Lung (tissue), 16 donors: Measurements from ENCODE around the gene SLC2A9. TPM values are rescaled to one million over a fixed set of nuclear protein-coding genes. Genes with fewer than 3 reads are reported as not detected.
A peak's percentile ranks its signal among the peaks of the same experiment; 100 is the strongest.

Source experiments
- ATAC-seq: fragments of 200-7000 bp; cut with Tn5 transposase; one replicate; pipeline ENCODE4 v1.9.1; 2020; ENCODE audit warnings: moderate number of reproducible peaks; ENCODE audit not compliant: insufficient read depth, low FRiP score
- DNase-seq, 3 donors: peaks; one replicate each; pipeline ENCODE4 v3.0.0-alpha.2; 2013 to 2017
- H3K27ac ChIP-seq, 2 donors: one replicate each; pipeline ENCODE4 v1.5.1; 2013; ENCODE audit warnings: mild to moderate bottlenecking in 2 of 2, moderate library complexity in 2 of 2, control low read depth in 1 of 2, inconsistent platforms in 1 of 2, low read depth in 1 of 2, low read length in 1 of 2
- H3K27me3 ChIP-seq, 3 donors: one replicate each; pipeline ENCODE4 v1.5.1; 2013; ENCODE audit warnings: low read length in 2 of 3; ENCODE audit not compliant: control insufficient read depth in 3 of 3, insufficient read depth in 3 of 3
- H3K36me3 ChIP-seq, 4 donors: one replicate each; pipeline ENCODE4 v1.5.1; 2013; ENCODE audit warnings: low read length in 4 of 4, mild to moderate bottlenecking in 1 of 4, moderate library complexity in 1 of 4; ENCODE audit not compliant: control insufficient read depth in 4 of 4, insufficient read depth in 4 of 4
- H3K4me1 ChIP-seq, 5 donors: one replicate each; pipeline ENCODE4 v1.5.1; 2013; ENCODE audit warnings: low read length in 5 of 5, mild to moderate bottlenecking in 2 of 5, moderate library complexity in 1 of 5; ENCODE audit not compliant: control insufficient read depth in 5 of 5, insufficient read depth in 5 of 5
- H3K4me3 ChIP-seq: one replicate; pipeline ENCODE4 v1.5.1; 2013; ENCODE audit warnings: mild to moderate bottlenecking, control low read depth, moderate library complexity
- H3K9ac ChIP-seq, 2 donors: one replicate each; pipeline ENCODE4 v1.5.1; 2013; ENCODE audit warnings: low read length in 2 of 2, control low read depth in 1 of 2; ENCODE audit not compliant: insufficient read depth in 1 of 2
- H3K9me3 ChIP-seq, 4 donors: one replicate each; pipeline ENCODE4 v1.5.1; 2013; ENCODE audit warnings: low read length in 3 of 4, mild to moderate bottlenecking in 1 of 4, moderate library complexity in 1 of 4; ENCODE audit not compliant: control insufficient read depth in 4 of 4, insufficient read depth in 3 of 4
- WGBS, 2 donors: extraction: QIAGEN DNeasy Blood & Tissue Kit; methylation state at CpG; one replicate each; pipeline ENCODE4 v1.1.7; 2013; 5-methylcytosine and 5-hydroxymethylcytosine counted together
- long read RNA-seq, 5 donors: transcript quantifications; one replicate each; lab custom pipeline, GENCODE V29; 2026
- polyA plus RNA-seq, 2 donors: library from polyadenylated mRNA; stranded (reverse); fragments of 200-250 nt; gene quantifications; one replicate each; pipeline ENCODE4 v1.2.1, GENCODE V29; 2013
- total RNA-seq, 2 donors: library from RNA; depleted of rRNA in 1 of 2; stranded (reverse); fragments of >200 nt in 1 of 2; gene quantifications; one replicate each; pipeline ENCODE4 v1.2.1, GENCODE V29; 2014 to 2021
- TF ChIP-seq, protein P1 (sequence below): IDR thresholded peaks from 2 replicates; pipeline ENCODE4 v1.5.1; 2012; ENCODE audit warnings: mild to moderate bottlenecking; ENCODE audit errors: control extremely low read depth, extremely low read depth
- donor health status: control.
- donor health status: control.
- donor health status: Bipolar disorder and iron deficiency.
- donor health status: healthy.
- donor health status: DM: yes; HTN: yes; CAD: no.

The SLC2A9 gene
- total RNA-seq, result 10 to 100 TPM in 1 of 2 donors, 1 to 10 TPM in 1; 4.6 to 18.6 TPM
- polyA plus RNA-seq, result 10 to 100 TPM in 1 of 2 donors, 1 to 10 TPM in 1; 2.9 to 10.5 TPM
- long read RNA-seq, donor 1, result 0 reads
- long read RNA-seq, donor 2, result 0 reads
- long read RNA-seq, donor 3, partial matches to known transcripts, result 0 of 1 reads
- long read RNA-seq, donor 3, other reads (novel, unspliced or antisense), result 0 of 1 reads
- long read RNA-seq, donor 4, result 0 reads
- long read RNA-seq, donor 5, result 0 reads

- ATAC-seq (no peak), DNase-seq (peak in 2 of 3 donors; percentile 34 to 52)
- no peaks in the 10 kb centered on the region for H3K36me3 ChIP-seq
- no peak within 1 kb of the TSS for H3K4me3 ChIP-seq
- 53 to 62% methylated on average over 17 of the region's 17 CpGs for WGBS, 2 donors
- peaks cover 0 to 3% (median 0%) of the 10 kb centered on the region in 3 donors for H3K27me3 ChIP-seq
- TF ChIP-seq, protein P1, sequence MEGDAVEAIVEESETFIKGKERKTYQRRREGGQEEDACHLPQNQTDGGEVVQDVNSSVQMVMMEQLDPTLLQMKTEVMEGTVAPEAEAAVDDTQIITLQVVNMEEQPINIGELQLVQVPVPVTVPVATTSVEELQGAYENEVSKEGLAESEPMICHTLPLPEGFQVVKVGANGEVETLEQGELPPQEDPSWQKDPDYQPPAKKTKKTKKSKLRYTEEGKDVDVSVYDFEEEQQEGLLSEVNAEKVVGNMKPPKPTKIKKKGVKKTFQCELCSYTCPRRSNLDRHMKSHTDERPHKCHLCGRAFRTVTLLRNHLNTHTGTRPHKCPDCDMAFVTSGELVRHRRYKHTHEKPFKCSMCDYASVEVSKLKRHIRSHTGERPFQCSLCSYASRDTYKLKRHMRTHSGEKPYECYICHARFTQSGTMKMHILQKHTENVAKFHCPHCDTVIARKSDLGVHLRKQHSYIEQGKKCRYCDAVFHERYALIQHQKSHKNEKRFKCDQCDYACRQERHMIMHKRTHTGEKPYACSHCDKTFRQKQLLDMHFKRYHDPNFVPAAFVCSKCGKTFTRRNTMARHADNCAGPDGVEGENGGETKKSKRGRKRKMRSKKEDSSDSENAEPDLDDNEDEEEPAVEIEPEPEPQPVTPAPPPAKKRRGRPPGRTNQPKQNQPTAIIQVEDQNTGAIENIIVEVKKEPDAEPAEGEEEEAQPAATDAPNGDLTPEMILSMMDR, result no peak
- peak within 1 kb of the TSS in 1 of 2 donors; percentile 75 for H3K27ac ChIP-seq
- no peaks in the 10 kb centered on the region for H3K9me3 ChIP-seq
- H3K4me1 ChIP-seq, result peaks cover 0 to 24% (median 3%) of the 10 kb centered on the region in 5 donors
- no peak within 1 kb of the TSS for H3K9ac ChIP-seq
Observed at GRCh38 chr4:10020871-10021652, at the start of gene SLC2A9. SLC2A9 (minus strand) TSS chr4:10021497; CDS start chr4:10021429, 68 bp downstream.

- Histone ChIP-seq H3K9me3 (no peaks in the 10 kb centered on the region), H3K27ac (no peak overlapping the region), H3K4me1 (no peaks in the 10 kb centered on the region), H3K36me3 (peaks cover 0 to 21% (median 5%) of the 10 kb centered on the region in 4 donors), H3K4me3 (no peak overlapping the region), H3K27me3 (no peaks in the 10 kb centered on the region), H3K9ac (no peak overlapping the region)
- DNase-seq (no peak), ATAC-seq (no peak)
- 89 to 94% methylated on average over 12 of the region's 12 CpGs for WGBS, 2 donors
- TF ChIP-seq, protein P1, result no peak
Observed at GRCh38 chr4:10069075-10069642, 47.9 kb upstream of the SLC2A9 start.

DNA sequence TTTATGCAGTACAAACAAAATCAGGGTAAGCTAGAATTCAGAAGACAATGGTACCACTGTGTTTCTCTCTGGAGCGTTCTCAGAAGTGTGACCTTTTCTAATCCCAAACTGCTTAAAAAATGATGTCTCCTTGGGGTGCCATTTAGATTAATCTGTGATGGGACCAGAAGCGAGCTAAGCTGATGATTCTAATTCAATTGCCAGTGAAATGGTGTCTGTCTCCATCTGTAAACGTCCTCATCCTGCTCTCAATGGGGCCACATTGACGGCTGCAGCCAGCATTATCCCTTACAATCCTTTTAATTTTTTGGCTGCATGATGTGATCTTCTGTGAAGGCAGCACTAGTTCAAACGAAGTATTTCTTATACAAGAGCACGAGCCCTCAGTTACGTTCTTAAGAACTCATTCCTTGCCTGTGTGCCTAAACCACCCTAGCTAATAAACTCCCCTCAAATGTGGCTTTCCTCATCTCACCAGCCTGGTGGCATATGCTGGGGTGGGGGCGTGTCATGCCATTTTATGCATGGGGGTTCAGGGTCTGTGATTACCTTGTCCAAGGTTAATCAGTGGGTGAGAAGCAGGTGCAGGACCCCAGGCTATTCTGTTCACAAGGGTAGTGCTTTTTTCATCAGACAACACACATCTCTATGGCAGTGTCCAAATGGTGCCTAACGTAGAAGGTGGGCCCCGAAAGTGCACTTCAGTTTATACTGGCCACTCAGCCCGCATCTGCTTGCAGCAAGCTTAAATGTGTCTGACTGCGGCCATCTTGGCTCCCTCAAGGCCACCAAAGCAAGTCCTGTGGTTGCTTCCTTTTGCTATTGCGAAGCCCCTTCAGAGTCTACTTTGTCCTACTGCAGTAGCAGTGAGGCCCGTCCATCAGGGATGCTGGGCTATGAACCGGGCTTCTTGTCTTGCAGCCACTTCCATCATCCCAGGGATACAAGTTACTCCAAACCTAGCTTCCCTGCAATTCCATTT is 45.7 kb upstream of the SLC2A9 start:
- TF ChIP-seq, protein P1, result no peak
- peaks cover 0 to 18% (median 2%) of the 10 kb centered on the region in 4 donors for H3K36me3 ChIP-seq
- no peaks in the 10 kb centered on the region for H3K9me3 ChIP-seq
- no peak overlapping the region for H3K27ac ChIP-seq
- WGBS, 2 donors, result 94 to 95% methylated on average over 15 of the region's 15 CpGs
- peaks cover 0 to 4% (median 0%) of the 10 kb centered on the region in 5 donors for H3K4me1 ChIP-seq
- H3K27me3 ChIP-seq, result no peaks in the 10 kb centered on the region
- ATAC-seq, result no peak
- H3K4me3 ChIP-seq, result no peak overlapping the region
- no peak for DNase-seq
- no peak overlapping the region for H3K9ac ChIP-seq
